Fibroblast of mammary gland (primary cell): ENCODE data around the gene DKK3.

Source experiments
- DNase-seq: peaks from one replicate; pipeline ENCODE4 v3.0.0-alpha.2; 2010; ENCODE audit warnings: low read depth
- H3K4me3 ChIP-seq: 2 replicates; pipeline ENCODE4 v1.5.1; 2011; ENCODE audit warnings: low read depth, mild to moderate bottlenecking, low read length, moderate library complexity; ENCODE audit not compliant: control insufficient read depth
- TF ChIP-seq, protein P1 (sequence below): conservative IDR thresholded peaks from 2 replicates; pipeline ENCODE4 v1.5.1; 2011; ENCODE audit warnings: low read depth, low read length, inconsistent platforms; ENCODE audit not compliant: control insufficient read depth, insufficient read depth

Gene DKK3

DNA sequence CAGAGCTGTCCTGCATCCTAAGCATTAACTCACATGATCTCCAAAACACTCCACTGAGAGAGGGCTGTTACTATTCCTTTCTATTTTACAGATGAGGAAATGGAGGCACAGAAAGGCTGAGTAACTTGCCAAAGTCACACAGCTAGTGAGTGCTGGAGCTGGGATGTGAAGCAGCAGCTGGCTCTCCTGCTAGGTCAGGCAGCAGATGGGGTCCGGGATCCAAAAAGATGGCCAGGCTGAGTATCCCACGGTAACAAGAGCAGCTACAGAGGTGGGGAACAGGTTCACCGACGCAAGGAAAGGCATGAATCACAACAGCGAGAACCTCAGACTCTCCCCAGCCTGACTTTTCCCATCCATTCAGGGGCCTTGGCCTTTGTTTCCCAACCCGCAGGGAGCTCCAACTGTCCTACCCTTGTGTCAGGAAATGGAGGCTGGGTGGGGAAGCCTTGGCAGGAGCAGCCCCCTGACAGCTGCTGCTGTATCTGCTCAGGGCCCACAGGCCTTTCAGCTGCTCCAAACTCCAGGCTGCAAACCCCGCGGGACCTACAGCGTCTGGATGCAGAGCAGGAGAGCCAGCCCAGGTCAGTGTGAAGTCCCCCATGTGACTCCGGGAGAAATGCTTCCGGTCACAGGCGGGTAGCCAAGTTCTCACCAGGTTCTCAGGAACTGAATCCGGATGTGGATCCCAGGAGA, 29.5 kb downstream of the DKK3 start:
- TF ChIP-seq, protein P1, sequence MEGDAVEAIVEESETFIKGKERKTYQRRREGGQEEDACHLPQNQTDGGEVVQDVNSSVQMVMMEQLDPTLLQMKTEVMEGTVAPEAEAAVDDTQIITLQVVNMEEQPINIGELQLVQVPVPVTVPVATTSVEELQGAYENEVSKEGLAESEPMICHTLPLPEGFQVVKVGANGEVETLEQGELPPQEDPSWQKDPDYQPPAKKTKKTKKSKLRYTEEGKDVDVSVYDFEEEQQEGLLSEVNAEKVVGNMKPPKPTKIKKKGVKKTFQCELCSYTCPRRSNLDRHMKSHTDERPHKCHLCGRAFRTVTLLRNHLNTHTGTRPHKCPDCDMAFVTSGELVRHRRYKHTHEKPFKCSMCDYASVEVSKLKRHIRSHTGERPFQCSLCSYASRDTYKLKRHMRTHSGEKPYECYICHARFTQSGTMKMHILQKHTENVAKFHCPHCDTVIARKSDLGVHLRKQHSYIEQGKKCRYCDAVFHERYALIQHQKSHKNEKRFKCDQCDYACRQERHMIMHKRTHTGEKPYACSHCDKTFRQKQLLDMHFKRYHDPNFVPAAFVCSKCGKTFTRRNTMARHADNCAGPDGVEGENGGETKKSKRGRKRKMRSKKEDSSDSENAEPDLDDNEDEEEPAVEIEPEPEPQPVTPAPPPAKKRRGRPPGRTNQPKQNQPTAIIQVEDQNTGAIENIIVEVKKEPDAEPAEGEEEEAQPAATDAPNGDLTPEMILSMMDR, result no peak
- no peak overlapping the region for H3K4me3 ChIP-seq
- DNase-seq, result peak; percentile 79

DNA sequence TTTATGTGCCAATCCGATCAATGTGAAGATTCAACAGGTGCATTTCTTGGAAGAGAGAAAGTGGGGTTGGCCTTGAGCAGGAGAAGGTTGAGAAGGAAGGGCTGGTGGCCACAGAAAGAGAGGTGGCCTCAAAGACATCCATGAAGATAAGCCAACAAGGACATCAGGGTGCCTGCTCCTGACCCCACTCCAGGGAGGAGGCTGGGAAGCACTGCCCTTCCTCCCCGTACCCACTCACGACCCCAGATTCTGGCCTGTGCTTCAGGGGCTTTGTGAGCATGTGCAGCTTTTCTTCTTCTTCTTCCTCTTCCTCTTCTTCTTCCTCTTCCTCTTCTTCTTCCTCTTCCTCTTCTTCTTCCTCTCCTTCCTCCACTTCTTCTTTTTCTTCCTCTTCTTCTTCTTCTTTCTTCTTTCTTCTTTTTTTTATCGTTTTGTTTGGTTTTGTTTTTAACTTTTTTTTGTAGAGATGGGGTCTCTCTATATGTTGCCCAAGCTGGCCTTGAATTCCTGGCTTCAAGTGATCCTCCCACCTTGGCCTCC, 30.3 kb downstream of the DKK3 start:
- no peak overlapping the region for H3K4me3 ChIP-seq
- TF ChIP-seq, protein P1, result no peak
- DNase-seq, result no peak

DNA sequence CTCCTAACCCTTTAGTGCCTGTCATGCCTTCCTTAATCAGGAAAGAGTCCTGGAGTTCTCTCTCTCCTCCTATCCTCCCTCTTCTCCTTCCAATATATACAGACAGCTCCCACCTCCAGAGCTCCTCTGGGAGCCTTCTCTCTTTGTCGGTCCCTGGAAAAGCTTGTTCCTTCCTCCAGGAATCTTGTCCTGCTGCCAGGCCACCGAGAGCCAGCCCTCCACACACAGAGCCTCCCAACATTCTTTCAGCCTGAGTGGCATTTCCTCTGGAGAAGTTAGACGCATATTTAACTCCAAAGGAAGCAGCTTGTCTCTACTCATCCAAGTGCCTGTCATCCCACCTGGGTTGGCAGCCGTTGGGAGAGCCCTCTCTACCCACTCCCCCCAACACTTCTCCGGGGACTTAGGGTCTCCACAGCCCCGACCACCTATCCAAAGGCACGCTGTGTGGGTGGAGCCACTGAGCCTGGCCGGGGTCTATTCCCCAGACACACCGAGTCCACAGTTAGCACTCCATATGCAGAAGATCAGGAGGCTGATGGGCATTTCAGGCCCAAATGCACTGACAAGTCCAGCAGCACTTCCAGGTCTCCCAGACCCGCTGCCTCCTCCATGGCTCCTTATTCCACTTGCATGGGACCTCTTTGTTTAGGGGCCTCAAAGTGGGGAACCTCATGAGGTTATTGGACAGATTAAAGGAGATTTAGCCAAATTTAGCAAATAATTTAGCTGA, 31.1 kb downstream of the DKK3 start:
- DNase-seq, result peak; percentile 93
- no peak overlapping the region for H3K4me3 ChIP-seq
- TF ChIP-seq, protein P1, result no peak

DNA sequence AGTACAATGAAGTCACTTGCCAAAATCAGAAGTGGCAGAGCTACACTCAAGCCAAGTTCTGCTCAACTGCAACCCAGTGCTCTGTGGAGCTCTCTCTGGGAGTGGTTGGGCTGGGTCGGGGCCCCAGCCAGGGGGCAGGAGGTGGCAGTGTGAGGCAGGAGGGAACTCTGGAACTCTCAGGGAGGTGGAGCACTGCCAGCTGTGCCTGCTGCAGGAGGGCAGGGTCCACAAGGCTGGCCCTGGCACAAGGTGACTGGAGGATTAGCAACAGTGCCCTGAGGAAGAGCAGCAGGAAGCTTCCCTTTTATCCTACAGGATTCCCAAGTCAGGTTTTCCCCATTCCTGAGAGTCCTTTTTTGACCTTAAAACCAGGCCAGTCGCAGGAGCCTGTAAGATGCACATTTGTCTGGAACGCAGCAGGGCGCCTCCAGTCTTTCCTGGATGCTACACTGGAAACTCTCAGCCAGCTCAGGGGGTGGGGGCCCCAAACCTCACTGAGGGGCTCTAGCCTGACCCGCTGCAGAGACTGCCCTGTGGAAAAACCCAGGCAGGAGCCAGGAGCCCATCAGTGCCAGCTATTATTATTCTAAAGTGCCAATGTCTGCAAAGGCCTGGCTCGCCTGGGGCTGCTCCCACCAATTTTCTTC, 31.8 kb downstream of the DKK3 start:
- TF ChIP-seq, protein P1, result no peak
- no peak for DNase-seq
- H3K4me3 ChIP-seq, result no peak overlapping the region

DNA sequence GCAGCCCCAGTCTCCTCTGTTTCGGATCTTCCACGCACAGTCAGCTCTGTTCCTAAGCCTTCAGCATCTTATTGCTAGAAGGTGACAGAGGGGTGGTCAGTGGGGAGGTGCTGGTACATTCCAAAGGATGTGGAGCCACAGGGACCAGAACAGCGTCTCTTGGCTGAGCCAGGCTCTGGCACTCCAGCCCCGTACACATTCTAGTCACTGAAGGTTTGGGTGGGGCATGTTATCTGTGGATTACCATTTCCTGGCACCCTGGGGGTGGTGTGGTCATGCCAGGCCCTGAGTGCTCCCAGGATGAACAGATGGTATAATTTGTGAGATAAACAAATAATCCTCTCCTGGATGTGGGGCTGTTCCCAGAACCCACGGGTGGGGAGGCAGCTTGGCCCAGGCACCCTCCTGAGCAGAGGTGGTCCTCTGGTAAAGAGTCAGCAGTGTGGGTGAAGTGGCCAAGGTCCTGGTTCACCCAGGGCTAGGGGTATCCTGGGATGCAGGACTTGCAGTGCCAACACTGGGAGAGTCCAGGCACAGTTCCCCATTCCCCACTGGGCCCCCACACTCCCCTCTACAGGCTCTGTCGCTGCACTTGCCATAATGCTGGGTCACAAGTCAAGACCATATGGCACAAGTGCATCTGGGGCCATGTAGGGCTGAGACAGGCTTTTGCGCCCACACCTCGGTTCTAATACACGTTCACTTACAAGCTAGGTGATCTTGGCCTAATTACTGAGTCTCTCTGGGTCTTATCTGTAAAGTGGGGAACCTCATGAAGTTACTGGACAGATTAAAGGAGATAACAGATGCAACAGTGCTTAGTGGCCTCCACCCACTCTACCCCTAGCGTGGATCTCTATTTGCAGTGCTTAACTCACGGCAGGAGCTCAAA, 33.0 kb downstream of the DKK3 start:
- TF ChIP-seq, protein P1, result no peak
- DNase-seq, result no peak

DNA sequence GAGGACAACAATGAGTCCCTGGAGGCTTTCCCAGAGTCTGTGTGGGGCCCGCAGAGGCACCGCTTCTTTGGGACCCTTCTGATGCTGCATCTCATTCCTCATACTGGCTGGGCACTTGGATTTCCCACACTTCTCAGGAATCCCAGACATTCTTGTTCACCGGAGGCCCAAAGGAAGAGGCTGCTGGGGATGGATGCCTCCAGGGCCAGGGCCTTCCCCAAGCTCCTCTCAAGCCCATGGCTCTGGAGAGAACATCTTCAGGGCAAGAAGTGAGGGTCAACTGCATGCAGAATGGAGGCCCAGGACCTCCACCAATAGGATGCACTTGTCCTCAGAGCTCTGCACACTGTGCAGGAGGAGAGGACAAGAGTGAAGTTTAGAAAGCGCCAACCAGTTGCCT, 34.6 kb downstream of the DKK3 start:
- H3K4me3 ChIP-seq, result no peak overlapping the region
- DNase-seq, result no peak
- TF ChIP-seq, protein P1, result no peak

More for the DNA sequence above, 33.0 kb downstream of the DKK3 start:
- H3K4me3 ChIP-seq, result no peak overlapping the region
